Stimulated activated CD4-positive, alpha-beta T cell treated with anti-CD3 and anti-CD28 coated beads, Interleukin-1b, Interleukin-23, amount 100 ng/mL, for 24 hours (primary cell): ENCODE data around the gene DOCK9.
"Not testable (repeated sequence)": the region's sequence is repeated elsewhere in the genome, so short reads cannot be mapped to it uniquely, and the experiment has no call there.

Source experiments
- DNase-seq, 4 experiments: peaks; one replicate each; pipeline ENCODE4 v3.0.0-alpha.2; 2020; ENCODE audit warnings: low read depth in 4 of 4, low spot score in 1 of 4

The DOCK9 gene

DNA sequence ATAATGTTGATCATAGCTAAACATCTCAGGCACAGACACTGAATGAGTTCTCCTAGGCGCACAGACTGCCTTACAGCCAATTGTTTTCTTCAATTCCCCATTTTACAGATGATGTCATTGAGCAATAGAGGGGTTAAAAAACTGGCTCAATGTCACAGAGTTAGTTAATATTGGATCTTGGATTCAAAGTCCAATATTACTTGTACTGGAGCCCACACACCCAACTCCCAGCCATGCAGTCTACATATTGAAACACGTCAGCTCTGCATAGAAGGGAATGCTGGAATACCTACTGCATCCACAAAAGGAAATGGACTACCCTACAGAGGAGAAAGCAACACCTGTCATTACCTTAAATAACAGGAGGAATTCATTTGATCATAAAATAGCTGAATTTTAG, 149.2 kb downstream of the DOCK9 start:
- no peak for DNase-seq

DNA sequence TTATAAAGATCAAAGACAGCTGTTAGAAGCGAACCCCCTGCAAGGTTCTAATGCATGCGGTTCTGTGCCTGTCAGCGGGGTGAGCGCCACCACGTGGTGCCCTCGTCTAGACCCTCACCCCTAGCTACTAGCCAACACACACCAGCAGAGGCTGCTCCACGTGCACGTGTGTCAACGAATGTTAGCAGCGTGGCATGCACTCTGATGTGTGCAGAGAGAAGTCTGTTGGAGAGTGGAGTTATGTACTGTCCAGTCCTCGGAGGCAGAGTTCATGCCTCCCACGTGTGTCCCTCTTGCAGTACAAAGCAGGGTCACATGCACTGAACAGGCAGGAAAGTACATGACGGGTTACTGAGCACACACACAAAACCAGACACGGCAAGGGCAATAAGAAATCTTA, 150.4 kb downstream of the DOCK9 start:
- no peak for DNase-seq

- DNase-seq, result no peak
These were observed 151.7 kb downstream of the DOCK9 start for GRCh38 chr13:98826146-98826545.

- no peak for DNase-seq
These were observed 152.2 kb downstream of the DOCK9 start for GRCh38 chr13:98825659-98826058.

GRCh38 chr13:98824376-98825160, 153.3 kb downstream of the DOCK9 start:
- DNase-seq, result no peak

GRCh38 chr13:98823442-98823841, 154.4 kb downstream of the DOCK9 start:
- no peak for DNase-seq

DNA sequence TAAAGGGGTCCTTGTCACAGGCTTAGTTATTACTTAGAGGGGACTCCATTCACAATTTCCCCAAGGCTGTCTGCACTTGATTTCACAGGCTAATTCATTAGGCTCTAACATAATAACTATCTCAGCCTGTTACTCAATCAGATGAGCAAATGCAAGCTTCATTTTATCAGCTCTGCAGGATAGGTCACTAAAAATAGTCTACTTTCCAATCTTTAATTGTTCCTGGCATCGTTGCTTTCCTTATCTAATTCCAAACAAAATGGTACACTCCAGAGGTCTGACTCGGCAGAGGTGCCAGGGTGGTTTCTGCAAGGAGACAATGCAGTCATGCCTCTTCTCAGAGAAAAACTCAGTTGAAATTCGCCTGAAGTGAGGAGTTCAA, 155.6 kb downstream of the DOCK9 start:
- no peak for DNase-seq

DNA sequence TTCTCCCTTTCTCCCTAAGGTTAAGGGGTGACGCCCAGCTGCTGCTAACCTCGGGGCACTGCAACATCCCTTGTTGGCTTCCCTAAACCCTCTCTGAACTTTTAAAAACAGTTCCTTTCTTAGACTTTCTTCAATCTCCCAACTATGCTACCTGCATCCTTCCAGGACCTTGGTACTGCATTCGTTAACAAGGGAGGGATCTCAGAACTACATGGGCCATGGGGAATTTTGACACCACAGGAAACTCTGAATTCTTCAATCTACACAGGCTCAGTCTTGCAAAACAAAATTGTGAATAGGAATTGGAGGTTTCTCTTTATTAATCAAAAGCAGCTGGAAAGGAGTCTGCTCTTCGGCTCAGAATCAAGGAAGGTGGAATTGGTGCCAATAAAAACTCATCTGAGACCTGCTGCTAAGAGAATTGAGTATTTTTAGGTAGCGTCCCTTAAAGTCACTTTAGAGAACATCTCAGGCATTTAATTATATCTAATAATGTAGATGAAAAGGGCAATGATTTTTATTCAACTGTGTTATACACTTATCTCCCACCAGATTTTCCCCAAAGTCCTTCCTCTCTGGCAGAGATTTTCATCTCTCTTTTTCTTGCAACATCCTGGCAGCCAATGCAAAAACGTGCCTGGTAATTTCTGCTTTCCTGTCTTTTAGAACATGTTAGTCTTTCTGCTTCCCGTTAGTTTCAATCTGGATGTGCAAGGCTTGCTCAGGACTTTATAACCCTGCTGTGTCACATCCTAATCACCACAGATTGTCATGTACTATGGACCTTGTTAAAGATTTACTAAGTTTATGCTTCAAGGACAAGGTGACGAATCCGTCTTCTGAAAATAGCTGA, 156.3 kb downstream of the DOCK9 start:
- DNase-seq, result no peak

DNA sequence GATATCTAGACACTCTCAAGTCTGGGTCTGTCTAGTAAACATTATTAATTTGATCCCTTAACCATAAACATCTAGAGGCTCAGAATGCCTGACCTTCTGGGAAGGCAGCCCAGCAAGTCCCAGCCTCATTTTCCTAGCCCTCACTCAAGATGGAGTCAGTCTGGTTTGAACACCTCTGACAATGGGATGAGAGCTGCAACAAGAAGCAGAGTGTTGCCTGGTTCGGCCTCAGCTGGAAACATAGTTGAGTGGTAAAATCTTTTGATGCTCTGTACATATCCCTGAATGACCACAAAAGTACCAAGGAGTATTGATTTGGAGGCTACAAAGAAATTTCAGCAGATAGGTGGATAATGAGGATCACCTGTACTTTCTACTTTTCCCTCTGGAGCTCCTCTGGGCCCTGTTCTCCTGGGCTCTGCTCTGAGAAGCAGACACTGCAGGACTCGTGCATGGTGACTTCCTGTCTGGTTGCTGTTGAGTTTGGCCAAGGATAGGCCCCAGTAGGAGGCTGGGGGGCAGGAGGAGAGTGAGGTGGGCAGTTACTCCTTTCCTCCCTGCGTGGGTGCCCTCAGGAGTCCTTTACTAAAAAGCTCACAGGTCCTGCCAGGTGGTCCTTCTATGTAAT, 157.0 kb downstream of the DOCK9 start:
- DNase-seq, result no peak

GRCh38 chr13:98820300-98820699, 157.6 kb downstream of the DOCK9 start:
- no peak for DNase-seq

DNA sequence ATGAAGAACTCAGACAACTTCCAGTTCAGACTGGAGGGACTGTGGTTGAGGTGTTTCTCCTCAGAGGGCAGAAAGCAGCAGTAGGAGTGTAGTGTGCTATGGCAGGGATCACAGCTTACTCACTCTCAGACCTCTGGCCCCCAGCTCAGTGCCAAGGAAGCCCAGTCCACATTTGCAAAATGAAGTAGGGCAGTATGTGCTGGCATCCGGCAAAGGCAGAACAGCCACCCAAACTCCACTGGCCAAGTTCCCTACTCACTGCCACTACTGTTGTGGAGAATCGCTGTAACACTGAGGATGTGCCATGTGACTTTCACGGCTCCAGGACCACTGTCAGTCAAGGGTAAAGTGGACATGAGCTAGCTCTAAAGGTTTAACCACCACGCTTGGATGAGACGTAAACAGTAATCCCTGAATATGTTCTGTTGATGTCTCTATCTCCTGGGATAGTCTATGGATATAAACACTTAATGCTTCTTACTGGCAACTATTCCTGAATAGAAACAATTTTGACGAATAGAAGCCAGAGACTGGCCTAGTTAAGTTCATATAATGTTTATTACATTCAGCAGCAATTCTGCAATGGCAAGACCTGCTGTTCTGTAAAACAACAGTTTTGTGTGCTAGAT, 158.4 kb downstream of the DOCK9 start:
- DNase-seq, result no peak

DNA sequence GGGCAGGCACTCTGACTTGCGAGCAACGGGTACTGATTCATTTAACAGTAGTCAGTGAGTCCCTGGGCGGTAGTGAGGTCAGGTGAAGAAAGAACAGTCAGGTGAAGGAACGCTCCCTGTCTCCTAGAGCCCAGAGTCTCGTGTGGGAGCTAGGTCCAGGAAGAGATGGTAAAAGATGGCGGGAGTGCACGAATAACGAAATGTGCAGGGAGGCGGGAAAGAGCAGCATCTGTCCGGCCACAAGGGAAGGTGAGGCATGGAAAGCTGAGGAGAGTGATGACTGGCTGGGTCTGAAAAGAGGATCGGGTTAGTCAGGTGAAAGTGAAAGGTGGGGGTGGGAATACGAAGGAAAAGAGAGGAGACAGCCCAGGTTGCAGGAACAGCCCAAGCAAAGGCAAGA, 161.5 kb downstream of the DOCK9 start:
- no peak for DNase-seq

GRCh38 chr13:98813993-98814392, 163.9 kb downstream of the DOCK9 start:
- DNase-seq, result no peak

DNA sequence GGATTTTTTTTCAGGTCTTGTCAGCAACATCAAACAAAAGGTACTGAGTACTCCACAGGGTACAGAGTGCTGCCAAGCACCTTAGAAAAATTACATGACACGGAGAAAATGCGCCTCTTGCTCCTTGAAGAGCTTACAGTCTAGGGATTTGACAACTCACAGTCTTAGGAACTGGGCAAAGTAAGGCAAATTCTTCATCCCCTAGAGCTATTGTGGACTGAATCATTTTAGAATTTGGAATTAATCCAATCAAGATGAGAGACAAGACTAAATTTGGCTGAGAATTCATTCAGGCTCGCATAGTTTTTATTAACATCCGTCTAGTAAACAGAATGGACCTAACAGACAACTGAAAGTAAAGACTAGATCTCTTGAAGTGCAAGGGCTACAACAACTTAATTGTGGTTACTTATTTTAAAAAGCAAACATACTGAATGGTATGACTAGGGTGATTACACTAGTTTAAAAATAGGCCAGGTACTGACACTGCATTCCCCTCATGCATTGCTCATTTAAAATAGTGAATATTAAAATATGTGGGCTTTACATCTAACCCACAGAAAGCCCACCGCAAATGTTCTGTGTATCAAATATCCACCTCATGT, 165.6 kb downstream of the DOCK9 start:
- DNase-seq, result not testable (repeated sequence)

DNA sequence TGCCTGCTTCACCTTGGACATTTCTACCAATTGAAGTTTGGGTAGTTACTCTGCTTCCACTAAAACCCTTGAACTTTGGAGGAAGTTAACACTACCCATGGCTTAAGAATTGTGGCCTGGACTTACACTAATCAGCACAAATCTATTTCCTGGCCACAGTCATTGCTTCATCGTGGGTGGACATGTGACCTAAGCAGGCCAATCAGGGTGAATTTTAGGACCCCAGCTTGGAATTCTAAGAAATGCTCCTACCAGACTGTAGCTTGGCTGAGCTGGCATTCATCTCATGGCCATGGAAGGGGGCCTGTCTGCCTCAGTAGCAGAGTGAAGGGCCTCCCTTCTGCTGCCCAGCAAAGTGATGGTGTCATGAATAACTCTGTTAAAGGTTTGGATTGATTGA, 167.1 kb downstream of the DOCK9 start:
- no peak for DNase-seq

- no peak for DNase-seq
These were observed 168.5 kb downstream of the DOCK9 start for GRCh38 chr13:98809345-98809777.

DNA sequence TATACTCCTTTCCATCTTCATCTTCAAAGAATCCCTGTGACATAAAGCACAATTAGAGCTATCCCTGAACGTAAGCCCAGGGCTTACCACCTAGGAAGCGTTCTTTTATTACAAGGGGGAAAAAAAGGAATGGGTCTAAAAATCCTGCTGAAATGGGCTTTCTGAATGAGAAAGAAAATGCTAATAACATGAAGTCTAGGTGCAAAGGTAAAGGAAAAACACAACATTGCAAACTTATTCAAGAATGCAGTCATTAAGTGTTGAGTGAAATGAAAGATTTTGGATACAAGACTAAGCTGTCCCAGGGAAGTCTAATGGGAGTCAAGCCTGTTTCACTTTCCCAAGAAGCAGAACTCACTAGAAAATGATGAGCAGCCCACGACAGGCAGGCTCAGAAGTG, 170.1 kb downstream of the DOCK9 start:
- DNase-seq, result no peak

DNA sequence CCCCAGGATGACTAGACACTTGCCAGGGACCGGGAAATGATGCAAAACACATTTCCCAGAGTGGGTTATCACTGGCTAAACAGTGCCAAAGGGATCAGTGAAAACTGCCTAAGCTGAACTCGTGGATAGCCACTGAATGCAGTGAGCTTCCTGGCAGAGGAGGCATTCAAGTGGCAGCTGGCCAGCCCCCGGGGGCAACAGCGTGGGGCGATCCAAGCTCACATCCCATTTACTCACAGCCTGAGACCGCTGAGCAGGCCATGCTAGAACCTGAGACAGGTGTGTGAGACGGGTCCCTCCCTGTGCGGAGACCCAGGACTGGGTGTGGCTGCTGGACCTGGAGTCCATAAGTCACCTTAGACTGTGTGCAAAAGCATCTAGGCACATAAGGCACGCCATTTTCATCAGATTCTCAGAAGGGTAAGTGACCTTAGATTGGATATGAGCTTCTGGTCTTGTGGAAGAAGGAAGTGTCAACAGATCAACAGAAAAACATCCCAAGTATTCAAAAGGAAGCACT, 173.5 kb downstream of the DOCK9 start:
- DNase-seq, result no peak

- no peak for DNase-seq
These were observed 173.9 kb downstream of the DOCK9 start for GRCh38 chr13:98803921-98804320.

- no peak for DNase-seq
These were observed 174.7 kb downstream of the DOCK9 start for GRCh38 chr13:98803111-98803561.

GRCh38 chr13:98802559-98802958, 175.3 kb downstream of the DOCK9 start:
- no peak for DNase-seq
